Hepatocyte (in vitro differentiated cells): ENCODE measurements around the gene ENAH. TPM values are rescaled to one million over a fixed set of nuclear protein-coding genes. Genes with fewer than 3 reads are reported as not detected.

ENCODE experiments used
- DNase-seq: peaks from one replicate; pipeline ENCODE4 v3.0.0-alpha.2; 2016; ENCODE audit warnings: low spot score
- H2AFZ ChIP-seq: fragments of 200-600 bp; sonication (generic); 2 replicates; pipeline ENCODE4 v1.6.0; 2016; ENCODE audit warnings: antibody characterized with exemption, mild to moderate bottlenecking
- H3K27ac ChIP-seq: fragments of 200-600 bp; sonication (generic); 2 replicates; pipeline ENCODE4 v1.5.1; 2016; ENCODE audit warnings: mild to moderate bottlenecking
- H3K27me3 ChIP-seq: fragments of 200-600 bp; sonication (generic); 2 replicates; pipeline ENCODE4 v1.6.1; 2016
- H3K36me3 ChIP-seq: fragments of 200-600 bp; sonication (generic); replicated peaks from 2 replicates; pipeline ENCODE4 v1.5.1; 2016; ENCODE audit warnings: low read depth; ENCODE audit not compliant: insufficient read depth
- H3K4me1 ChIP-seq: fragments of 200-600 bp; sonication (generic); 2 replicates; pipeline ENCODE4 v1.5.1; 2016; ENCODE audit warnings: mild to moderate bottlenecking, moderate library complexity; ENCODE audit not compliant: insufficient read depth
- H3K4me2 ChIP-seq: fragments of 200-600 bp; sonication (generic); 2 replicates; pipeline ENCODE4 v1.6.0; 2016
- H3K4me3 ChIP-seq: fragments of 200-600 bp; sonication (generic); 2 replicates; pipeline ENCODE4 v1.5.1; 2016; ENCODE audit warnings: mild to moderate bottlenecking
- H3K79me2 ChIP-seq: fragments of 200-600 bp; sonication (generic); 2 replicates; pipeline ENCODE4 v1.6.0; 2017; ENCODE audit warnings: mild to moderate bottlenecking
- H3K9me2 ChIP-seq: fragments of 200-600 bp; sonication (generic); replicated peaks from 2 replicates; pipeline ENCODE4 v1.6.0; 2017; ENCODE audit warnings: mild to moderate bottlenecking; ENCODE audit not compliant: insufficient read depth
- H3K9me3 ChIP-seq: fragments of 200-600 bp; sonication (generic); 2 replicates; pipeline ENCODE4 v1.5.1; 2016; ENCODE audit warnings: low read depth, mild to moderate bottlenecking
- H4K20me1 ChIP-seq: fragments of 200-600 bp; sonication (generic); 2 replicates; pipeline ENCODE4 v1.6.0; 2016; ENCODE audit warnings: mild to moderate bottlenecking; ENCODE audit not compliant: insufficient read depth, poor library complexity, severe bottlenecking
- EZH2 ChIP-seq: fragments of 200-600 bp; sonication (generic); IDR thresholded peaks from 2 replicates; pipeline ENCODE4 v1.6.1; 2016; ENCODE audit warnings: antibody characterized with exemption, mild to moderate bottlenecking, borderline replicate concordance
- EZH2phosphoT487 ChIP-seq: fragments of 200-600 bp; sonication (generic); IDR thresholded peaks from one replicate; pipeline ENCODE4 v1.6.1; 2018; ENCODE audit warnings: antibody characterized with exemption, mild to moderate bottlenecking, low read depth, moderate library complexity; ENCODE audit not compliant: unreplicated experiment, severe bottlenecking
- WGBS: methylation state at CpG from one replicate; pipeline ENCODE4 v1.1.6; 2016; ENCODE audit warnings: low lambda C conversion rate; ENCODE audit errors: missing lambda C conversion rate; 5-methylcytosine and 5-hydroxymethylcytosine counted together
- polyA plus RNA-seq: library from polyadenylated mRNA; unstranded; fragments of >200 nt; fragmentation: Nextera tagmentation; extraction: Ambion mirVana; gene quantifications from 2 replicates; pipeline ENCODE4 v1.2.1, GENCODE V29; 2016
- total RNA-seq: library from RNA; depleted of rRNA; stranded (reverse); fragments of >200 nt; gene quantifications from 2 replicates; pipeline ENCODE4 v1.2.3, GENCODE V29; 2014
- TF ChIP-seq, protein P1 (sequence below): fragments of 200-600 bp; sonication (generic); IDR thresholded peaks from 2 replicates; pipeline ENCODE4 v1.5.1; 2016; ENCODE audit warnings: antibody characterized with exemption, mild to moderate bottlenecking; ENCODE audit not compliant: poor library complexity

The ENAH gene
- total and polyA plus RNA-seq, 2 experiments from 2014 or later, result 51.3 to 115 TPM

DNA sequence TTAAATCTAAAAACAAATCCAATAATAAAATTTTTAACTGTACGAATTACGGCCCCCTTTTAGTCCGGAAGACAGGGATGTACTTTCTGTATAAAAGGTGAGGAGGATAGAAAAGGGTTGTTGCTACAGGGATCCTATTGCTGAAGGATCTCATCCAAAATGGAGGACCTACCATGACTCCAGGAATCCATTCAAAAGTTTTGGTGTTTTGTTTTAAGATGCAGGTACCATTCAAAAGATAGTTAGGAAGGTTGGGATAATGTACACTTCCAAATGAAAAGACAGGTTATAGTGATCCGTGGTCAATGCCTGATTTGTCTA lies 1.3 kb upstream of the ENAH start:
- TF ChIP-seq, protein P1, sequence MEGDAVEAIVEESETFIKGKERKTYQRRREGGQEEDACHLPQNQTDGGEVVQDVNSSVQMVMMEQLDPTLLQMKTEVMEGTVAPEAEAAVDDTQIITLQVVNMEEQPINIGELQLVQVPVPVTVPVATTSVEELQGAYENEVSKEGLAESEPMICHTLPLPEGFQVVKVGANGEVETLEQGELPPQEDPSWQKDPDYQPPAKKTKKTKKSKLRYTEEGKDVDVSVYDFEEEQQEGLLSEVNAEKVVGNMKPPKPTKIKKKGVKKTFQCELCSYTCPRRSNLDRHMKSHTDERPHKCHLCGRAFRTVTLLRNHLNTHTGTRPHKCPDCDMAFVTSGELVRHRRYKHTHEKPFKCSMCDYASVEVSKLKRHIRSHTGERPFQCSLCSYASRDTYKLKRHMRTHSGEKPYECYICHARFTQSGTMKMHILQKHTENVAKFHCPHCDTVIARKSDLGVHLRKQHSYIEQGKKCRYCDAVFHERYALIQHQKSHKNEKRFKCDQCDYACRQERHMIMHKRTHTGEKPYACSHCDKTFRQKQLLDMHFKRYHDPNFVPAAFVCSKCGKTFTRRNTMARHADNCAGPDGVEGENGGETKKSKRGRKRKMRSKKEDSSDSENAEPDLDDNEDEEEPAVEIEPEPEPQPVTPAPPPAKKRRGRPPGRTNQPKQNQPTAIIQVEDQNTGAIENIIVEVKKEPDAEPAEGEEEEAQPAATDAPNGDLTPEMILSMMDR, result no peak
- TF ChIP-seq EZH2 (no peak), EZH2phosphoT487 (no peak)
- H3K36me3 ChIP-seq, result no peaks in the 10 kb centered on the region
- no peaks in the 10 kb centered on the region for H3K9me3 ChIP-seq
- peak overlapping the region; percentile 78 for H2AFZ ChIP-seq
- peaks cover 13% of the 10 kb centered on the region for H4K20me1 ChIP-seq
- peaks cover 28% of the 10 kb centered on the region for H3K4me1 ChIP-seq
- H3K4me3 ChIP-seq, result peak overlapping the region; percentile 78
- H3K4me2 ChIP-seq, result peak overlapping the region; percentile 89
- peak overlapping the region; percentile 100 for H3K27ac ChIP-seq
- WGBS, result 62% methylated on average over 4 of the region's 4 CpGs
- H3K27me3 ChIP-seq, result no peaks in the 10 kb centered on the region
- no peaks in the 10 kb centered on the region for H3K9me2 ChIP-seq
- no peak for DNase-seq
- H3K79me2 ChIP-seq, result peaks cover 34% of the 10 kb centered on the region

DNA sequence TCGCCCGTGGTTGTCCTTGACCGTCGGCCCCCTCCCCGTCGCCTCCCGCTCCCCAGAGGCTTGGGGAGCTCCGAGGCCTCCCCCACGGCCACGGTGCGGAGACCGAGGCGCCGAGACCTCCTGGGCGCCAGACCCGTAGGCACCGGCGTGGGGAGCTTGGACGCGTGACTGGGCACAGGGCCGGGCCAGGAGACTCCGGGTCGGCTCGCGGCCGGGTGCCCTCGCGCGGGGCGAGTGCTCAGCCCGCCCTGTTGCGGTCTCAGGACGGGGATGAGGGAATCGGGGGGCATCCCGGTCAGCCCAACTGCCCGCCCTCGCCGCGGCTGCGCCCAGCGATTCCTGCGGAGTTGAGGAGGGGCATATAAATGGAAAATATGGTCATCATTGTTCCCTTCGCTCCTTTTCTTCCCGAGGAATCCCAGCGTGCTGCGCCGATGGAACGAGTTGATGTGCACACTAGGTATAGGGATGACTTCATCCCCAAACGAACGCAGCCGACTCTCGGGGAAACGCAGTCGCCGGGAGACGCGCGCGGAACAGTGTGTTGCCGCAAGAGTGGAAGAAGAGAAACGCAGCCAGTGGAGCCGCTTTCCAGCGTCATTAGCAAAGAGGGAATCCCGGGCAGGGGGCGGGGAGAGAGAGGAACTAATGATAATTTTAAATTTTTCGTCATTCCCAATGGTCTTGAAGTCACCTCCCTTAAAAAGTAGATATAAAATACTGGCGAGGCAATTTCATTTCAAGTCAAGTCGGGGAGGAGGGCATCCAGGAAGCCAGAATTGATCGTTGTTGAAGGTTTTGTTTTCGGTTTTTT lies 747 bp upstream of the ENAH start:
- Histone ChIP-seq H3K9me2 (no peaks in the 10 kb centered on the region), H2AFZ (peak overlapping the region; percentile 78), H4K20me1 (peaks cover 19% of the 10 kb centered on the region), H3K79me2 (peaks cover 39% of the 10 kb centered on the region), H3K36me3 (no peaks in the 10 kb centered on the region), H3K4me3 (peak overlapping the region; percentile 78), H3K4me2 (peak overlapping the region; percentile 89), H3K27ac (peak overlapping the region; percentile 100), H3K27me3 (no peaks in the 10 kb centered on the region), H3K9me3 (no peaks in the 10 kb centered on the region), H3K4me1 (peaks cover 33% of the 10 kb centered on the region)
- peak; percentile 84 for DNase-seq
- TF ChIP-seq EZH2 (no peak), EZH2phosphoT487 (no peak)
- TF ChIP-seq, protein P1, result no peak
- 2% methylated on average over 69 of the region's 70 CpGs for WGBS

DNA sequence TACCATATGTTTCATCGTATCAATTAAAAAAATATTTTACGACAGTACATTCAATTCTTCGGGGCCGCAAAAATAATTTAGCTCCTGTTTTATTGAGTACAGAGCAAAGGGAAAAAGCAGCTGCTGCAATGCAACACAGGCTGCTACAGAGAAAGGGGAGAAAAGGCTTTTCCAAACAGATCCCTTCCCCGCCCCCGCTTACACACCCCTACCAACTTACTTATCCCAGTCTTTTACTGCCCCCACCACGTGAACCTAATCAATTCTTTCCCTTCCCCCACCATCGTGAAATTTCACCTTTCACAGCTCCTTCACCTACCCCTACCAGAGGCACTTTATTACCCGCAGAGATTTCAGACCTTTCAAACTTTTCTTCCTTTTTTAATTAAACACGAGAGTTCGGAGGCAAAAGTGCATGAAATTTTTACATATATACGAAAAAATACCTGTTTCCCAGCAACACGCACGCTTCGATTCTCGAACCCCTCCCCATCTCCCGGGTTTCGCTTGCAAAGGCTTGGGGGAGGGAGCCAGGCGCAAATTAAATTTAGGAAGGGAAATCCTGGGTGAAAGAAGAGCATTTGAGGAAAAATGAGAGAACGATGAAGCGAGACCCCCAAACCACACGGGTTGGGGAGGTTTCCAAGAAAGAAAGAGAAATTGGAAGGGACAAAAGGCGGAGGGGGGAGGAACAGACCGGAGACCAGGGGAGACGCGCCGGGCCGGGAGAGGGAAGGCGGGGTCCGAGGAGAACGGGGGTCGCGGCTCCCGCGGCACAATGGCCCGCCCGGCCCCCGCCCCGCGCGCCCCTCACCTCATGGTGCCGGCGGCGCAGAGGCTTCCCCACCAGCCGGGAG lies 823 bp downstream of the ENAH start:
- Histone ChIP-seq H3K27ac (peak overlapping the region; percentile 100), H3K4me1 (peaks cover 36% of the 10 kb centered on the region), H3K9me3 (no peaks in the 10 kb centered on the region), H3K27me3 (no peaks in the 10 kb centered on the region), H3K4me3 (peak overlapping the region; percentile 99), H4K20me1 (peaks cover 33% of the 10 kb centered on the region), H3K4me2 (peak overlapping the region; percentile 82), H3K36me3 (no peaks in the 10 kb centered on the region), H2AFZ (peak overlapping the region; percentile 27), H3K79me2 (peaks cover 55% of the 10 kb centered on the region), H3K9me2 (no peaks in the 10 kb centered on the region)
- peak; percentile 68 for DNase-seq
- 2% methylated on average over 23 of the region's 45 CpGs for WGBS
- TF ChIP-seq, protein P1, result no peak
- TF ChIP-seq EZH2phosphoT487 (no peak), EZH2 (no peak)
